ENCODE measurements around the gene ARL6IP4. TPM values are rescaled to one million over a fixed set of nuclear protein-coding genes. Genes with fewer than 3 reads are reported as not detected.

The ARL6IP4 gene
- total RNA-seq, 1 donor, result 110 TPM

GRCh38 chr12:122991623-122992275 is 11.3 kb downstream of the ARL6IP4 start:
- no peak overlapping the region for H3K4me3 ChIP-seq (ENCODE audit: low read depth, low read length)
- no peak for DNase-seq (ENCODE audit: low read depth)
- TF ChIP-seq, protein P1, sequence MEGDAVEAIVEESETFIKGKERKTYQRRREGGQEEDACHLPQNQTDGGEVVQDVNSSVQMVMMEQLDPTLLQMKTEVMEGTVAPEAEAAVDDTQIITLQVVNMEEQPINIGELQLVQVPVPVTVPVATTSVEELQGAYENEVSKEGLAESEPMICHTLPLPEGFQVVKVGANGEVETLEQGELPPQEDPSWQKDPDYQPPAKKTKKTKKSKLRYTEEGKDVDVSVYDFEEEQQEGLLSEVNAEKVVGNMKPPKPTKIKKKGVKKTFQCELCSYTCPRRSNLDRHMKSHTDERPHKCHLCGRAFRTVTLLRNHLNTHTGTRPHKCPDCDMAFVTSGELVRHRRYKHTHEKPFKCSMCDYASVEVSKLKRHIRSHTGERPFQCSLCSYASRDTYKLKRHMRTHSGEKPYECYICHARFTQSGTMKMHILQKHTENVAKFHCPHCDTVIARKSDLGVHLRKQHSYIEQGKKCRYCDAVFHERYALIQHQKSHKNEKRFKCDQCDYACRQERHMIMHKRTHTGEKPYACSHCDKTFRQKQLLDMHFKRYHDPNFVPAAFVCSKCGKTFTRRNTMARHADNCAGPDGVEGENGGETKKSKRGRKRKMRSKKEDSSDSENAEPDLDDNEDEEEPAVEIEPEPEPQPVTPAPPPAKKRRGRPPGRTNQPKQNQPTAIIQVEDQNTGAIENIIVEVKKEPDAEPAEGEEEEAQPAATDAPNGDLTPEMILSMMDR (IDR thresholded peaks at IDR 0.05; ENCODE audit: insufficient read depth, low read length), result no peak

DNA sequence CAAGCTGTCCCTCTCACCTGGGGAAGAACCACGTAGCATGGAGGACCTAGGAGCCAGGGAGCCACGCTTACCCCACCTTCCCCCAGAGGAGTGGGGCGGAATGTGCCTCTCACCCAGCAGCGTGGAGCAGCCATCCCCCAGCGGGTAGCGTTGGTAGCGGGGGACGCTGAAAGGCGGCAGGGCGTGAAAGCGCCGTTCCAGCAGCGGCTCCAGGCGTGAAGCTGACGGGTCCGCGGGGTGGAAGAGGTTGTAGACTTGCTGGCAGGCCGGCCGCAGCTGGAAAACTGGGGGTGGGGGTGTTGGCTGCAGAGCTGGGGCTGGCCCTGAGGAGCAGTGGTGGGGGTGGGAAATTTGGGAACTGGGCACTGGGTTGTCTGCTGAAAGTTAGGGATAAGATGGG is 11.9 kb downstream of the ARL6IP4 start:
- DNase-seq (ENCODE audit: low read depth), result no peak
- TF ChIP-seq, protein P1 (IDR thresholded peaks at IDR 0.05; ENCODE audit: insufficient read depth, low read length), result no peak
- H3K4me3 ChIP-seq (ENCODE audit: low read depth, low read length), result no peak overlapping the region

DNA sequence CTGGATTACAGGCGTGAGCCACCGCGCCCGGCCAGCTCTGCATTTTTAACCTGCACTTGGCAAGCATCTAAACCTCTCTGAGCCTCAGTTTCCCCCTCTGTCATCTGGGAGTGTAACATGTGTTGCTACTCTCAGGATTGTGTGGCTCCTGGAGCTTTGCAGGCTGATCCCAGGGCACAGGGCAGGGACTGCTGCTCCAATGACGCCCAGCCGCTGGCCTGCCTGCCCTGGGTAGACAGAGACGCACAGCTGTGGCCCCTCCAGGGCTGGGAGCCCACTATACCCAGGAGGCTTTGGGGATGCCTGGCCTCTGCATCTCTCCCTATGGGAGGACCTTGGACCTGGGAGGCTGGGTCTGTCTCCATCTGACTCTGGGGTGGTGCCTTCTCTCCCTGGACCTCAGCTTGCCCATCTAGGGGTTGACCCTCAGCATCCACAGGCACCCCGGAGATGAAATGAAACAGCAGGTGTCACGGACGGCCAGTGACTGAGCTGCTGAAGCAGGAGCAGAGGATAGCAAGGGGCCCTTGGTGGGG is 13.7 kb downstream of the ARL6IP4 start:
- no peak overlapping the region for H3K4me3 ChIP-seq (ENCODE audit: low read depth, low read length)
- TF ChIP-seq, protein P1 (IDR thresholded peaks at IDR 0.05; ENCODE audit: insufficient read depth, low read length), result no peak
- DNase-seq (ENCODE audit: low read depth), result no peak

GRCh38 chr12:122994781-122995502 is 14.5 kb downstream of the ARL6IP4 start:
- TF ChIP-seq, protein P1 (IDR thresholded peaks at IDR 0.05; ENCODE audit: insufficient read depth, low read length), result no peak
- H3K4me3 ChIP-seq (ENCODE audit: low read depth, low read length), result no peak overlapping the region
- no peak for DNase-seq (ENCODE audit: low read depth)

- no peak overlapping the region for H3K4me3 ChIP-seq (ENCODE audit: low read depth, low read length)
- no peak for DNase-seq (ENCODE audit: low read depth)
- TF ChIP-seq, protein P1 (IDR thresholded peaks at IDR 0.05; ENCODE audit: insufficient read depth, low read length), result no peak
These were observed 15.2 kb downstream of the ARL6IP4 start for GRCh38 chr12:122995503-122996187.

GRCh38 chr12:122996188-122996601 is 15.7 kb downstream of the ARL6IP4 start:
- no peak for DNase-seq (ENCODE audit: low read depth)
- H3K4me3 ChIP-seq (ENCODE audit: low read depth, low read length), result no peak overlapping the region
- TF ChIP-seq, protein P1 (IDR thresholded peaks at IDR 0.05; ENCODE audit: insufficient read depth, low read length), result no peak
